GM20431 (cell line): ENCODE data around the gene ADAMTSL1.

Source experiments
- in situ Hi-C: fragments of 300-500 bp; cut with MseI, MboI; formaldehyde crosslinking; loops from one replicate; pipeline ENCODE4 v1.15.0; 2020; ENCODE audit warnings: low sequenced_read_pairs; ENCODE audit not compliant: unreplicated experiment

Gene ADAMTSL1

DNA sequence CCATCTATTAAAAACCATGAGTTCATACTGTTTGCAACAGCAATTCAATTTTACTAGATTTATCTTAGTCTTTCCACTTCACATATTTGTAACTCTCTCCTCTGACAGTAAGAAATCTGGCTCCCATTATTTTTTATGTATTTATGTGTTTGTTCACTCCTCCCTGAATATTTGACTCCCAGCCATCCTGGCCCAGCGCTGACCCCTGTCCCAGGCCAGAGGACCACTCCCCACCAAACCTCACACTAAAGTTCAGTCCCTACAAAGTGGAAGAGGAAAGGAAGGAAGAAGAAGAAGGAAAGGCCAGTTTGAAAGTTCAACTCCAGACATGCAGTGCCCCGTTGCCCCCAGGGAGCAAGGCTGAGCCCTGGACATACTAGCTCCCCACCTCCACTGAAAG, 271.8 kb downstream of the ADAMTSL1 start:
- in situ Hi-C loops: no loop called here

DNA sequence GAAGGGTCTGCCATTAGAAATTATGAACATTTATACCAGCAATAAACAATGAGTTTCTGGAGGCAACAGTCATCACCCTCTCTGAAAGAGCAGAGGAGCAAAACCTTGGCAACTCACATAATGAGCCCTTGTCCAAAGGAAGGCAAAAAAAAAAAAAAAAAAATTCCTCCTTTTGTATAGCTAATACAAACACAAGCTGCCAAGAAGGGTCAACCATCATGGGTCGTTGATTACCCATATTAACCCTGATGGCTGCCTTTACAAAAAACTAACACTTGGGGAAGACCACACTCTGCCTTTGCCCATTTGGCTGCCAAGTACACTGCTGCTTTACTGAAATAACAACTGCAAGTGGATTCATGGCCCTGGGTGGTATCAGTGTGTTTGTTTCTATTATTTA, 272.7 kb downstream of the ADAMTSL1 start:
- in situ Hi-C loops: no loop called here

DNA sequence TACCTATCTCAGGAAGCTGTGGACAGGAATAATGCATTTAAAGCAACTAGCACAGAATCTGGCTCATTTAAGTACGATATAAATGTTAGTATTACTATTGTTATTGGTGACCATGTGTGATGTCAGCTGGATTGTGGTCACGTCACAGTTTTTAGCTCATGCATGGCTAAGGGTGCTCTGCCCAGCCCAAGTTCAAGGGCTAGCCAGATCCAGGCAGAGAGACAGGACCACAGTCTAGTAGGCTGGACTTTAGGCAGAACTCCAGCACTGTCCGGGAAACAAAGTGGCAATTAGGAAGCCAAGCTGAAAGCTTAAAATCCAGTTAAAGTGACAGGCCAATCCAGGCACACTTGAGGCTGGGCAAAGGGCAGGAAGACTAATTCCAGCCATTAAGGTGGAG, 273.6 kb downstream of the ADAMTSL1 start:
- in situ Hi-C loops: no loop called here

DNA sequence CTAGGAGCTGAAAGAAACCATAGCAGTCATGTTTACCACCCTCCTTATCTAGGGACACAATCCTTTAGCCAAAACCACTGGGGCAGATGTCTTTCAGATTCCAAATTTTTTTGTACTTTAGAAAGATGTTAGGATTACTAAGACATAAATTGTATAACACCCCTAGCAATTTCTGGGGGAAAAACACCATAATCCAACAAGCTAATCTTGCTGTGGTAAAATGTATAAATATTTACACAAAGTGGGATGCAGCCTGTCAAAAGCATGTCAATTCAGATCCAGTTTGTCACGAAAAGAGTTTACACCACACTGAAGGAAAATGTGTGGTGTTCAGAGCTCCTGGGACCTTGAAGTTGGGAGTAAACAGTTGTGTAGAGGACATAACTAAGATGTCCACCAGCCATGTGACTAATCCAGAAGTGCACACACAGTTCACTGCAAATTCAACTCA, 274.3 kb downstream of the ADAMTSL1 start:
- in situ Hi-C loops: no loop called here

DNA sequence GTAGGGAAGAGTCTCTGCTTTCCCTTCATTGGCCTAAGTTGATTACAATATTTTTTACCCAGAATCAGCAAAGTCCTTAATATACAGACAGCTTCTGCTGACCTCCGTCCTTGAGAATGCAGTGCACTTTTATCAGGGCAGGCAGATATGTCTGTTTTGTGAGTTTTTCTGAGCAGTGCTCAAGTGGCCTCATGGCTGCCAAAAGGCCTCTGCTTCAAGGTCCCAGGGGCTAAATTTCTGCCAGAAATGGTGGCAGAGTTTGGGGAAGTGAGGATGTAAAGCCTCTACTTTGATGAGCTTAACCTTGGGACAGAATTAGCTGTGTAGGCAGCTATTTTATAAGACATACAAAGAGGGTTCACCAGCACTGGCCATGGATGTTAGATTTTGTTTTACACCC, 275.8 kb downstream of the ADAMTSL1 start:
- in situ Hi-C loops: no loop called here

DNA sequence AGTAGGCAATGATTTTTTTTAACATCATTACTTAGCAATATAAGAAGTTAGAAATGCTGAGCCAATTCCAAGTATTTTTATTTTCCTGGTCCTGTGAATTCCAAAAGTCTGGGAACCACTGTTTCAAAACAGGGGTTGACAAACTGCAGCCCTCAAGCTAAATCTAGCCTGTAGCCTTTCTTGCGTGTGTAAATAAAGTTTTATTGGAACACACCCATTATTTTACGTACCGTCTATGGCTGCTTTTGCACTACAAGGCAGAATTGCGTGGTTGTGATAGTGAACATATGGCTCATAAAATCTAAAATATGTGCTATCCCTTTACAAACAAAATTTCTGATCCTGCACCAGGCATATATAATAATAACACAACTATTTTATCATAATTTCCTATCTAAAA, 280.0 kb downstream of the ADAMTSL1 start:
- in situ Hi-C loops: no loop called here

DNA sequence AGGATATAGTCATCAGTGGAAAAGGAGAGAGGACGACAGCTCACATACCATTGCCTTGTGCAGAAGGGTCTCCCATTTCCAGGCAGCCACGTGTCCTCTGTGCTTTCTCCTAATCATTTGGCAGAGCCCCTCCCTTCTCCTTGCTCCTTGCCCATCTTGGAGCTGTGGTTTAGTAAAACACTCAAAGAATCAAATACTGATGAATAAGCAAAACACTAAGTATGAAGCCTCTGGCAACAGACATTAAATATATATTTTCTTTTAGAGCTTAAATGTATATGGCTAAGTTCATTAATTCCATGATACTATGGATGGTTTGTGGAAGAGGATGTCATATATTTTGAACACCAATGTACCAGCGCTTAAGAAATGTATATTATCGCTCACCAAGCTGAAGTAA, 280.6 kb downstream of the ADAMTSL1 start:
- in situ Hi-C loops: no loop called here

DNA sequence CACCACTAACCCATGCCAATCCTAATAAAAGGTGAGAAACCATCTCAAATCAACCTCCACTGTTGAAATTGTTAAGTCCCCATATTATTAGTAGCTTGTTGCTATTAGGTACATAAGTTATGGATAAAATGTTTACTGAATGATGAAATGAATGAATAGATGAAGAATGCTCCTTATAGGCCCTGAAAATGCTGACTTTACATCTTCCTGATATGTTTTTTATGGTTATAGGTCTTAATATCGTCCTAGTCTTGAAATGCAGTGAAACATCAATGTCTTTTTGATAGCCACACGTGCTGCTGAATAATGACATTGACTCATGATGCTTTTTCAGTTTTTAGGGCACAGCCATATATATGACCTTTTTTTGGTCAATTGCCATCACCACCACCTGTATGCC, 281.3 kb downstream of the ADAMTSL1 start:
- in situ Hi-C loops: no loop called here

DNA sequence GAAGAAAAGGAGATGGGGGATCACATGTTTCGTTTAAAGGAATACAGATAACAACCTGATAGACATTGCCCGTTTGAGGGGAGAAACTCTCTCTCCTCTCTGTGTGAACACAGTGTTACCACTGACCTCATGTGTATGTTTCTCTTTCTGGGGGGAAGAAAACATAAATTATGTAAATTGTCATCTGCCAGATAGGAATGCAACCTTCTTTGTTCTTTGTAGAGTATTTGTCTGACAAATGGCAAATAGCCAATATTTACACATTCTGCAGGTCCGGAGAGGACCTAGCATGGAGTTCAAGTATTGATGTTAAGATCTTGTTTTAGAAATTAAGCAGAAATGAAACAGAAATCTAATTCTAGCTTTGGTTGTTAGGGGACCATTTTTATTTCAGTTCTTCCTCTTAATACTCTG, 282.8 kb downstream of the ADAMTSL1 start:
- in situ Hi-C loops: no loop called here

DNA sequence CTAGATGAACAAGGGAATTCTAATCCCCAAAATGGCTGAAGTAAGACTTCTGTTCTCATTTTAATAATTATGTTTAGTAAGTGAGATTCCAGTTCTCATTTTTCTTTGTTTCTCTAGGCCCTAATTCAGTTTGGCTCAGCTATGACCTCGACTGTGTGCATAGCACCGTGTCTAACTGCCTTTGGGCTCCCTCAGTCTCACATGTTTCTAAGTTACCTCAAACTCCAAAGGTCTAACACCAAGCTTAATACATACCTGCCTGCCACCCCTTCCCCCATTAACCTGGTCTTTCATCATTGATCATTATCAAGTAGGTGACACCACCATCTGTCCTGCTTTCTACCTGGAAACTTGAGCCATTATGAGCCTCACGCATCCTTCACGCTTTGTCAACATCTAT, 285.9 kb downstream of the ADAMTSL1 start:
- in situ Hi-C loops: no loop called here

DNA sequence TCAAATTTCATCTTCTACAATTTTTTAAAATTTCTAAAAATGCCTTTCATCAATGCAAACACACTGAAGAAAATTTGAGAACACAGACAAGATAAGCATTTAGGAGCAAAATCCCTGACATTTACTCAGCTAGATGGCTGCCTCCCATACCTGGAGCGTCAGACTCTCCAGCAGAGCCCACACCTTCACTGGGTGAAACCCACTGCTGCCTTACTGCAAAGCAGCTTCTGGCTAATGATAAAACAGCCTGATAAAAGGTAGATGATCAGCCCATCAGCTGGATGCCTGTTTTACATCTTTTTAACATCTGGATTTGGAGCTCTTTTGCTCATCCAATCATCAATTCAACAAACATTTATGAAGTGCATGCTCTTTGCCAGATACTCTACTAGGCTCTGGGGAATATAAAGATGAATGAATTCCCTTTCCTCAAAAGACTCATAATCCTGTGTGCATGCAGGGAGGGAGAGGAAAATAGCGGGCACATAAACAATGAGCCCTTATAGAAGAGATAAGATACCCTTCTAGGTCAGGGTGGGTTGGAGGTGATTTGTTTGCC, 287.9 kb downstream of the ADAMTSL1 start:
- in situ Hi-C loops: no loop called here

DNA sequence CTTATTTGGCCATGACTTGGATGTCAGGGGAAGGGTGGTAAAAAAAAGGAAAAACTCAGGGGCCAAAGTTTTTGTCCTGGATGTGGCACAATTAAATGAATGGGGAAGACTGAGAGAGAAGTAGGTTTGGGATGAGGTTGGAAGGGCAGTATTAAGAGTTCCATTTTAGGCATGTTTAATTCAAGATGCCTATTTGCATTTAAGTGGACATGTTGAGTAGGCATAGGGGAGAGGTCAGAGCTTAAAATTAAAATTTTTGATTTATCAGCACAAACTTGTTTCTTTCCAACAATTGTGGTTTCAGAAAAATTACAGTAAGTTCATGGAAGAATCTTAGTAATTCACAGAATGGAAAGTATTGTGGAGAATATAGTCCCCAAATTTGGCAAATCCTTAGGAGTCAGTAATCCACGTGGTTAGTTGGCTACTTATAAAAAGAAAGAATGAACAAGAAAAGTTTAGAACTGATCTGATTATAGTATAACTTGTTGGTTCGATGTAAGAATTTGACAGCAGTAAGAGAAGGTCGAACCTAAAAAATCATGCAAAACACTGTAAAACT, 293.1 kb downstream of the ADAMTSL1 start:
- in situ Hi-C loops: no loop called here

DNA sequence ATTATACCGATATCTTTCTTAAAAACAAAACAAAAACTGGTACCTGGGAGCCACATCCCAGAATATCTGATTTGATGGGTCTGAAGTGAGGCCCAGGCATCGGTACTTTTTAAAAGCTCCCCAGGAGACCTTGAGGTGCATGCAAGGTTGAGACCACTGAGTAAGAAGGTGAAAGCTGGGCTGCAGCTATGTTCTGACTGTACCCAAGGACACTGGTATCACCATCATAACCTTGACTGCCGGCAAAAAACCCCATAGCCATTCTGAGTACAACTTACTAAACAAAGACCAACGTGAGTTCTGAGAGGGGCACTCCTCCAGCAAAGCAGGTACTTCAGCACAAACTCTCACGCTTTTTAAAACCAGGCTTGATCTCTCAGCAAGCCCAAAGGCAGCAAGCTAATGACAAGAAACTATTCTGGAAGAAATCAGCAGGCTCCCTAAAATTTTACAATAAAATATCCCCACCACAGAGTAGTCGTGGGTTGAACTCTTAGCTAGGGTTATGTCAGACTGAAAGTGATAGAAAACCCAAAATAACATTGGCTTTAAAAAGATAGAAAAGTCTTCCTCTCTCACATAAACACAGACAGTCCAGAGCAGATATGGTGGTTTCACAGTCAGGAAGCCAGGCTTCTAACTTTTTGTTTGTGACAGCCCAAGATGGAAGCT, 295.1 kb downstream of the ADAMTSL1 start:
- in situ Hi-C loops: no loop called here

DNA sequence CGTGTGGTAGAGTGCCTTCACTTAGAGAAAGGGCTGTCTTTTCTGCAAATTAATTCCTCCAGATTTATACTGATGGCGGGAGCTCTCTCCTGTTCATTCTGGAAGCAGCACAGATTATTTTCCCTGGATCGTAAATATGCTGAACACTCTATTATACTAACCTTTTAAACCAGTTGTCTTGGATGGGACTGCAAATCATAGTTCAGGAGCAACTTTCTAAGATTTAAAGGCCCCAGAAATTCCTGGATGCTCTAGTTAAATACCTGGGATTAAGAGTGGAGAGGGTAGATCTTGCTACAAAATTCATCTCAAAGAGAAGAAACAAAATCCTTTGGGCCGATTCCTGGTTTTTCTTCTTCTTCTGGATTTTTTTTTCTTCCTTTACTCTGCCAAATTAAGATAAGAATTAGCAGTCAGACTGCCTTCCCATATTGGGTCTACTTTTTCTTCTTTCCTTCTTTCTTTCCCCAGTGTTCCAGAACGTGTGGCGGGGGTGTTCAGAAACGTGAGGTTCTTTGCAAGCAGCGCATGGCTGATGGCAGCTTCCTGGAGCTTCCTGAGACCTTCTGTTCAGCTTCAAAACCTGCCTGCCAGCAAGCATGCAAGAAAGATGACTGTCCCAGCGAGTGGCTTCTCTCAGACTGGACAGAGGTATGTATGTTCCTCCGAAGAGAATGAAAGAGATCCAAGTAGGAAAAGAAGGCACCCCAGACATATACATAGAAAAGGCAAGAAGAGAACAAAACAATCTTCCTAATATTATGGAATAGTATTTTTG, 296.4 kb downstream of the ADAMTSL1 start:
- in situ Hi-C loops: no loop called here

DNA sequence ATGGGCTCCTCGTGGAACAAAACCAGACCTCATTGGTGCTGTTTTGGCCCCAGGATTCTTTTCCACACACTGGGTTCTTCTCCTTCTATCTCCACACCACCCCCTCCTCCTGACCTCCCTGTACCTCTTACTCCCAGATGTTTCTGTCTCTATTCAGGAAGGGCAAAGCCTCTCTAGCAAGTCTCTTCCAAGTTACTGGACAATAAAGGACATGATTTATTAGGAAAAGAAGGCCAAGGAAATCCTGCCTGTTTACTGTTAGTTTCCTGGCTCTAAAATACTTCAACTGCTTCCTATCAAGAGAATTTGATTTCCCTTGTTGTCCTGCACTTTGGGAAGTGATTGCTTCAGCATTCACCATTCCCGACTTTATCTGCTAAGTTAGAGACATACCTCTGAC, 297.1 kb downstream of the ADAMTSL1 start:
- in situ Hi-C loops: no loop called here

DNA sequence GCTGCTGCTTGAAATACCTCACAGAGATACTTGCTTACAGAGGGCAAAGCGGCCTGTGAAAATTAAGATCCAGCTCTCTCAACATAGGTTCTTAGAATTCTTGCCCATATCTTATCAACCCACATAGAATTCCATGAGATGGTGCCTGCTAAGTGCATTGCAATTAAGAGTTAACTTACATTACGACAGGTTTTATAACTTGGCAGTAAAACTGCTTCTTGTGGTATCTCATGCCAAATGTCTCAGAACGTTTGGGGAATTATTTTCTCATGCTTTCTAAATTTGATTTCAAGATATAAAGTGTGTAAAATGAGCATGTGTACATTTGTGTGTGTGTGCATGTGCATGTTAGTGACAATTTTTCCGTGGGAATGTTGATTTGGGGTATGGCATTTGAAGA, 297.8 kb downstream of the ADAMTSL1 start:
- in situ Hi-C loops: no loop called here

DNA sequence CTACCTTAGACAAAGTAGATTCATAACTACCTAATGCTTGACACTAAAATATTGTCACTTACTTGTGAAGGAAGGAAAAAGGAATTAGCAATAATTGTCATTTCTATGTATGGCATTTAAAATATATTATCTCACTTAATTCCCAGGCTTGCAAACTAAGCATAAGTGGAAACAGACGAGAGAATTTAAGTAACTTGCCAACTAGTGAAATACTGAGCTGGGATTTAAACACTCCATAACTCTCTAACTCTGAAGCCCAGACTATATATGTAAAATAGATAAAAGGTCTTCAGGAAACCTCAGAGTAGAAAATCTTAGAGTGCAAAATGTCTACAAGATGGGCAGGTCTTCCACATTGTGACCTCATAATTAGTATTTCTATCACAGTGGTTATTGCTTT, 301.3 kb downstream of the ADAMTSL1 start:
- in situ Hi-C loops: no loop called here

DNA sequence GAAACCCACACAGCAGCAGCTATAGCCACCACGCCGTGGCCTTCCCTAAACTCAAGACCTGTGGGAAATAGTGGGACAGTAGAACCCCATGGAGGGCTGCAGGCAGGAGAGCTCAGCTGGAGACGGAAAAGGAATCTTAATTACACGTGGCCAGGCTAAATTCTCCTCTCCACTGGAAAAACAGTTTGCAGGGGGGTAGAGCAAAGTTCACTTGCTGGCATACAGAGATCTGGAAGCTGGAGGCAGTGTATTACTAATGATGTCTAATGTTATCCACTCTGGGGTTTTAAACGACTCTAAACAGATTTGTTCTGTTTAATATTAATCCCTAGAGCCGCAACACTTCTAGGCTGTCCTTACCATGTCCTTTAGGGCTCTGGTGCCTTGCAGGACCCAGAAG, 302.0 kb downstream of the ADAMTSL1 start:
- in situ Hi-C loops: no loop called here

DNA sequence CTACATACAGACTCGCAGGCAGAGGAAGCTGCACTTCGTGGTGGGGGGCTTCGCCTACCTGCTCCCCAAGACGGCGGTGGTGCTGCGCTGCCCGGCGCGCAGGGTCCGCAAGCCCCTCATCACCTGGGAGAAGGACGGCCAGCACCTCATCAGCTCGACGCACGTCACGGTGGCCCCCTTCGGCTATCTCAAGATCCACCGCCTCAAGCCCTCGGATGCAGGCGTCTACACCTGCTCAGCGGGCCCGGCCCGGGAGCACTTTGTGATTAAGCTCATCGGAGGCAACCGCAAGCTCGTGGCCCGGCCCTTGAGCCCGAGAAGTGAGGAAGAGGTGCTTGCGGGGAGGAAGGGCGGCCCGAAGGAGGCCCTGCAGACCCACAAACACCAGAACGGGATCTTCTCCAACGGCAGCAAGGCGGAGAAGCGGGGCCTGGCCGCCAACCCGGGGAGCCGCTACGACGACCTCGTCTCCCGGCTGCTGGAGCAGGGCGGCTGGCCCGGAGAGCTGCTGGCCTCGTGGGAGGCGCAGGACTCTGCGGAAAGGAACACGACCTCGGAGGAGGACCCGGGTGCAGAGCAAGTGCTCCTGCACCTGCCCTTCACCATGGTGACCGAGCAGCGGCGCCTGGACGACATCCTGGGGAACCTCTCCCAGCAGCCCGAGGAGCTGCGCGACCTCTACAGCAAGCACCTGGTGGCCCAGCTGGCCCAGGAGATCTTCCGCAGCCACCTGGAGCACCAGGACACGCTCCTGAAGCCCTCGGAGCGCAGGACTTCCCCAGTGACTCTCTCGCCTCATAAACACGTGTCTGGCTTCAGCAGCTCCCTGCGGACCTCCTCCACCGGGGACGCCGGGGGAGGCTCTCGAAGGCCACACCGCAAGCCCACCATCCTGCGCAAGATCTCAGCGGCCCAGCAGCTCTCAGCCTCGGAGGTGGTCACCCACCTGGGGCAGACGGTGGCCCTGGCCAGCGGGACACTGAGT, 303.2 kb downstream of the ADAMTSL1 start:
- in situ Hi-C loops: no loop called here

DNA sequence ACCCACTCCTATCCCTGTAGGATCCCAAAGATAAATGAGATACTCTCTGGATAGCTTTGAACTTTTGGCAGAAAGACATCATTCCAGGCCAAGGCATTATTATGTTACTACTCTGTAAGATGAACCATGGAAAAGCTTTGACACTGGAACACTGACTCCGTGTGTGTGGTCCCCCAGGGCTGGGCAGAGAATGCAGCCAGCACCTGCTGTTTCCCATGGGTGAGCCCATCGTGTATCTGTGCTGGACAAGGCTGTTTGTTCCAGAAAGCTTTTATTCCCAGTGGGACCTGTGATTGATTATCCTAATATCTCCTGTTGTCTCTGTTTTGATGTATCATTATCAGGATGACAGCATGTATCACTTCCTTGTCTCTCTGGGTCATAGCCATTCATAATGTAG, 304.2 kb downstream of the ADAMTSL1 start:
- in situ Hi-C loops: no loop called here
